Mucosa of descending colon (tissue), 3 donors: Measurements from ENCODE around the gene EDNRB. TPM values are rescaled to one million over a fixed set of nuclear protein-coding genes. Genes with fewer than 3 reads are reported as not detected.
A peak's percentile ranks its signal among the peaks of the same experiment; 100 is the strongest.
"Not testable (repeated sequence)": the region's sequence is repeated elsewhere in the genome, so short reads cannot be mapped to it uniquely, and the experiment has no call there.

ENCODE experiments used
- ATAC-seq: fragments of 200-7000 bp; cut with Tn5 transposase; one replicate; pipeline ENCODE4 v1.9.1; 2020; ENCODE audit warnings: mild to moderate bottlenecking, moderate library complexity
- DNase-seq, 3 donors: peaks; one replicate each; pipeline ENCODE4 v3.0.0-alpha.2; 2020
- H3K36me3 ChIP-seq: fragments of 200-600 bp; one replicate; pipeline ENCODE4 v1.8.0; 2021; ENCODE audit warnings: low read depth, mild to moderate bottlenecking
- H3K4me1 ChIP-seq: fragments of 200-600 bp; one replicate; pipeline ENCODE4 v1.8.0; 2021; ENCODE audit warnings: low read depth, mild to moderate bottlenecking
- H3K4me3 ChIP-seq: fragments of 200-600 bp; one replicate; pipeline ENCODE4 v1.8.0; 2021; ENCODE audit warnings: mild to moderate bottlenecking
- H3K9me3 ChIP-seq: fragments of 200-600 bp; one replicate; pipeline ENCODE4 v1.8.0; 2021; ENCODE audit warnings: mild to moderate bottlenecking
- intact Hi-C, 2 donors: fragments of 100-400 bp; cut with DNase I in 1 of 2; cut with micrococcal nuclease in 1 of 2; formaldehyde crosslinking; loops; one replicate each; pipeline versions ENCODE4 v1.11.0 to v1.11.1; 2022; cut with DNase I, micrococcal nuclease
- total RNA-seq, 3 donors: library from RNA; stranded (reverse); fragmentation: NEBNext Ultra II Directional in 2 of 3; extraction: Animal tissue kit (Norgen Biotek cat#: 25700) in 2 of 3; gene quantifications; one replicate each; pipeline versions ENCODE4 v1.2.1 to v1.2.4, GENCODE V29; 2021 to 2023
- TF ChIP-seq, protein P1 (sequence below): fragments of 200-600 bp; IDR thresholded peaks from one replicate; pipeline ENCODE4 v1.8.0; 2022; ENCODE audit warnings: antibody characterized with exemption, mild to moderate bottlenecking
- donor health status: DM: no; HTN: no; CAD: no; lungs with moderate emphysema.
- donor health status: DM: no; HTN: no; CAD: no.
- donor health status: DM: no; HTN: yes; CAD: no.

The EDNRB gene
- total RNA-seq, 3 donors from 2014 or later, result 6.8 to 11.2 (median 11.0) TPM

GRCh38 chr13:77861741-77862140 lies 56.9 kb downstream of the EDNRB start:
- Histone ChIP-seq H3K36me3 (no peaks in the 10 kb centered on the region), H3K9me3 (no peaks in the 10 kb centered on the region), H3K4me3 (no peak overlapping the region), H3K4me1 (no peaks in the 10 kb centered on the region)
- no peak for DNase-seq
- TF ChIP-seq, protein P1, sequence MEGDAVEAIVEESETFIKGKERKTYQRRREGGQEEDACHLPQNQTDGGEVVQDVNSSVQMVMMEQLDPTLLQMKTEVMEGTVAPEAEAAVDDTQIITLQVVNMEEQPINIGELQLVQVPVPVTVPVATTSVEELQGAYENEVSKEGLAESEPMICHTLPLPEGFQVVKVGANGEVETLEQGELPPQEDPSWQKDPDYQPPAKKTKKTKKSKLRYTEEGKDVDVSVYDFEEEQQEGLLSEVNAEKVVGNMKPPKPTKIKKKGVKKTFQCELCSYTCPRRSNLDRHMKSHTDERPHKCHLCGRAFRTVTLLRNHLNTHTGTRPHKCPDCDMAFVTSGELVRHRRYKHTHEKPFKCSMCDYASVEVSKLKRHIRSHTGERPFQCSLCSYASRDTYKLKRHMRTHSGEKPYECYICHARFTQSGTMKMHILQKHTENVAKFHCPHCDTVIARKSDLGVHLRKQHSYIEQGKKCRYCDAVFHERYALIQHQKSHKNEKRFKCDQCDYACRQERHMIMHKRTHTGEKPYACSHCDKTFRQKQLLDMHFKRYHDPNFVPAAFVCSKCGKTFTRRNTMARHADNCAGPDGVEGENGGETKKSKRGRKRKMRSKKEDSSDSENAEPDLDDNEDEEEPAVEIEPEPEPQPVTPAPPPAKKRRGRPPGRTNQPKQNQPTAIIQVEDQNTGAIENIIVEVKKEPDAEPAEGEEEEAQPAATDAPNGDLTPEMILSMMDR, result no peak
- intact Hi-C loops, result no loop called here
- no peak for ATAC-seq

DNA sequence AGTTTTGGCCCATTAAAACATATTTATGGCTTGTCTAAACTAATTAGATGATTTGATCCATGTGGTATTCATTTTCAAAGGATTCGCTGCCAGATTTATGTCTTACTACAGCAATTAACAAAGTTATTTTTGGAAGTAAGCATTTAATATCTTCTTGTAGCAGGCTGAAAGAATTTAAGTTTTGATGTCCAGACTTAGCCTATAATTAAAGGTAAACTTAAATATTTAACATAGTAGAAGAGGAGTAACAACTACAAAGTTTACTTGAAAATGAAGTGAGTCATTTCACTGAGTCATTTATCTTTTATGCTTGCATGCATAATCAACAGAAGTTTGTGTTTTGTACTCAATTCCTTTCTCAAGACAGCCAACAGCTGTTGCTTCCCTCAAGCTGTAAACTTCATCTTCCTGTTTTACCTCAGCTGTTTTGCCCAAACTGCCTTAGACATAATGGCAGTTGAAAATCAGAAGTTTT lies 58.1 kb downstream of the EDNRB start:
- TF ChIP-seq, protein P1, result no peak
- no peak for DNase-seq
- no peak overlapping the region for H3K4me3 ChIP-seq
- no peaks in the 10 kb centered on the region for H3K36me3 ChIP-seq
- no peaks in the 10 kb centered on the region for H3K9me3 ChIP-seq
- peak; percentile 12 for ATAC-seq
- intact Hi-C loops, result no loop called here
- no peaks in the 10 kb centered on the region for H3K4me1 ChIP-seq

DNA sequence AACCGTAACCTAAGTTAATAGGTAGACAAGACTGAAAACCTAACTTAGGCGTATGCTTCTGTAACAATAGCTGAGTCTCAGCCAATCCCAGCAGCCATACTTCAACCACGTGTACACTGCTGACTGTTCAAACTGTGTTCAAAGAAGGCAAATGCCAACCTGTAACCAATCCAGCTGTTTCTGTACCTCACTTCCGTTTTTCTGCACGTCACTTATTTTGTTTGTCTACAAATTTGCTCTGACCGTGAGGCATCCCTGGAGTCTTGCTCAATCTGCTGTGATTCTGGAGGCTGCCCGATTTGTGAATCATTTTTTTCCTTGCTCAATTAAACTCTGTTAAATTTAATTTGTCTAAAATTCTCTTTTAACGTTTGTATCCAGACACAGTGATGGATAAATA lies 59.2 kb downstream of the EDNRB start:
- intact Hi-C loops, result no loop called here

DNA sequence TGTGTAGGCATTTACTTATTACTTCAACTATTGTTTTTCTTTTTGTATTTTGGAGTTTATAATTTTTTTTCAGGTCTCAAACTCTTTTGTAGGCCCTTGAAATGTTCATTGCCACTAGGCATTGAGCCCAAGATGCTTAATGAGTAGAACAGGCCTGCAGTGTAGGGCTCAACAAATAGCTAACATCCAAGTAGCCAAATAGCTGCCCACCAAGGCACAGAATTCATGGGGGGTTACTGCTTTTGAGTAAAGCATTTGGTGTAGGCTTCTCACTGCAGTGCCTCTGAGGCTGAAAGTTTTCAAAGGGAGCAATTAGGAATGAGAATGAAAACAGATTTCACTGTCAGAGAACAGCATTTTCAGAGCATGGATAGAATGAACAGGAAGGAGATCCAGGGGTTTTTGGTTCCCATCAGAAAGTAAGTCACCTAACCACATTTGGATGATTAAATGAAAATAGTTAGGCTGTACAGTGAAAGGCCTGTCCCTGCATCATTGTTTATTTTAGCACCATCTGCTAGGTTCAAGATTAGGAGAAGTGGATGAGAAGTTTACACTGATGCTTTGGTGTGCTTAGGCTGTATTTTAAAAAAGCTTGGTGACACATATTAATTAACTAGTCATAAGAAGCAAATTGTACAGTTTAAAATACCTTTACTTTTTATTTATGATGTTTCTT lies 61.0 kb downstream of the EDNRB start:
- ATAC-seq (no peak), DNase-seq (no peak)
- Histone ChIP-seq H3K4me3 (no peak overlapping the region), H3K36me3 (no peaks in the 10 kb centered on the region), H3K9me3 (no peaks in the 10 kb centered on the region), H3K4me1 (no peaks in the 10 kb centered on the region)
- intact Hi-C loops, result no loop called here
- TF ChIP-seq, protein P1, result no peak

More for the DNA sequence above, 59.2 kb downstream of the EDNRB start:
- ATAC-seq (no peak), DNase-seq (no peak)
- no peaks in the 10 kb centered on the region for H3K9me3 ChIP-seq
- no peaks in the 10 kb centered on the region for H3K4me1 ChIP-seq
- TF ChIP-seq, protein P1, result no peak
- no peak overlapping the region for H3K4me3 ChIP-seq
- H3K36me3 ChIP-seq, result no peaks in the 10 kb centered on the region

- TF ChIP-seq, protein P1, result no peak
- DNase-seq (no peak), ATAC-seq (no peak)
- Histone ChIP-seq H3K9me3 (peaks cover 8% of the 10 kb centered on the region), H3K4me3 (no peak overlapping the region), H3K36me3 (no peaks in the 10 kb centered on the region), H3K4me1 (no peaks in the 10 kb centered on the region)
- intact Hi-C loops, result no loop called here
These were observed 64.9 kb downstream of the EDNRB start for GRCh38 chr13:77853703-77854102.

GRCh38 chr13:77848050-77848449 lies 70.6 kb downstream of the EDNRB start:
- ATAC-seq, result not testable (repeated sequence)

More at GRCh38 chr13:77848050-77848449, 70.6 kb downstream of the EDNRB start:
- intact Hi-C loops, H3K4me1 ChIP-seq, DNase-seq, H3K9me3 ChIP-seq, H3K4me3 ChIP-seq, H3K36me3 ChIP-seq: not testable (repeated sequence)
